H9 (cell line): Measurements from ENCODE around the gene SIK2. TPM values are rescaled to one million over a fixed set of nuclear protein-coding genes. Genes with fewer than 3 reads are reported as not detected.

ENCODE experiments used
- DNase-seq: peaks from one replicate; pipeline ENCODE4 v3.0.0-alpha.2; 2017
- H2AFZ ChIP-seq: one replicate; pipeline ENCODE4 v1.6.1; 2013; ENCODE audit warnings: mild to moderate bottlenecking, low read length, control low read depth, moderate library complexity
- H2AK5ac ChIP-seq: 2 replicates; pipeline ENCODE4 v1.6.1; 2013; ENCODE audit warnings: low read length, control low read depth, mixed read lengths; ENCODE audit not compliant: insufficient read length
- H2BK120ac ChIP-seq: one replicate; pipeline ENCODE4 v1.6.1; 2013; ENCODE audit warnings: low read depth, mild to moderate bottlenecking, low read length, control low read depth, inconsistent platforms; ENCODE audit not compliant: poor library complexity, severe bottlenecking
- H2BK12ac ChIP-seq: 2 replicates; pipeline ENCODE4 v1.6.1; 2013; ENCODE audit warnings: low read length, control low read depth, mixed read lengths, low read depth; ENCODE audit not compliant: insufficient read length
- H2BK15ac ChIP-seq: 2 replicates; pipeline ENCODE4 v1.6.1; 2013; ENCODE audit warnings: low read depth, low read length, control low read depth
- H2BK20ac ChIP-seq: one replicate; pipeline ENCODE4 v1.6.1; 2013; ENCODE audit warnings: low read depth, mild to moderate bottlenecking, low read length, control low read depth, inconsistent platforms; ENCODE audit not compliant: poor library complexity, severe bottlenecking
- H2BK5ac ChIP-seq: 2 replicates; pipeline ENCODE4 v1.6.1; 2013; ENCODE audit warnings: low read length, control low read depth, mixed read lengths; ENCODE audit not compliant: insufficient read length
- H3K14ac ChIP-seq: 2 replicates; pipeline ENCODE4 v1.6.1; 2013; ENCODE audit warnings: low read length, control low read depth; ENCODE audit not compliant: insufficient read depth
- H3K18ac ChIP-seq: 2 replicates; pipeline ENCODE4 v1.6.1; 2013; ENCODE audit warnings: low read depth, mild to moderate bottlenecking, mixed read lengths, low read length, control low read depth; ENCODE audit not compliant: insufficient read length
- H3K23ac ChIP-seq: 2 replicates; pipeline ENCODE4 v1.6.1; 2013; ENCODE audit warnings: low read length, control low read depth, mixed read lengths, low read depth; ENCODE audit not compliant: insufficient read length
- H3K23me2 ChIP-seq: 2 replicates; pipeline ENCODE4 v1.6.1; 2013; ENCODE audit warnings: low read depth, mild to moderate bottlenecking, mixed read lengths, low read length, control low read depth; ENCODE audit not compliant: insufficient read length, poor library complexity, severe bottlenecking
- H3K27ac ChIP-seq: 2 replicates; pipeline ENCODE4 v1.5.1; 2013; ENCODE audit warnings: low read length, control low read depth, mixed read lengths, low read depth; ENCODE audit not compliant: insufficient read length
- H3K27me3 ChIP-seq: 2 replicates; pipeline ENCODE4 v1.6.1; 2013; ENCODE audit warnings: low read length, control low read depth, inconsistent platforms; ENCODE audit not compliant: insufficient read depth
- H3K4ac ChIP-seq: 2 replicates; pipeline ENCODE4 v1.6.1; 2013; ENCODE audit warnings: low read depth, mild to moderate bottlenecking, control low read depth, inconsistent platforms, low read length, moderate library complexity
- H3K4me1 ChIP-seq: 2 replicates; pipeline ENCODE4 v1.6.1; 2013; ENCODE audit warnings: low read length, control low read depth, inconsistent platforms; ENCODE audit not compliant: insufficient read depth
- H3K4me2 ChIP-seq: 2 replicates; pipeline ENCODE4 v1.6.1; 2013; ENCODE audit warnings: low read length, control low read depth, mixed read lengths; ENCODE audit not compliant: insufficient read length, insufficient read depth
- H3K56ac ChIP-seq: 2 replicates; pipeline ENCODE4 v1.6.1; 2013; ENCODE audit warnings: low read depth, mild to moderate bottlenecking, mixed read lengths, low read length, control low read depth; ENCODE audit not compliant: insufficient read length
- H3K79me1 ChIP-seq: 2 replicates; pipeline ENCODE4 v1.6.1; 2013; ENCODE audit warnings: low read depth, mild to moderate bottlenecking, moderate library complexity, low read length, control low read depth, inconsistent platforms; ENCODE audit not compliant: insufficient read depth, poor library complexity, severe bottlenecking
- H3K79me2 ChIP-seq: 2 replicates; pipeline ENCODE4 v1.6.1; 2013; ENCODE audit warnings: low read length, control low read depth, inconsistent platforms; ENCODE audit not compliant: insufficient read depth
- H3K9ac ChIP-seq: 2 replicates; pipeline ENCODE4 v1.6.1; 2013; ENCODE audit warnings: low read length, control low read depth, mixed read lengths; ENCODE audit not compliant: insufficient read length; ENCODE audit errors: extremely low read depth
- H3K9me3 ChIP-seq: one replicate; pipeline ENCODE4 v1.6.1; 2013; ENCODE audit warnings: low read depth, low read length, inconsistent platforms; ENCODE audit not compliant: control insufficient read depth
- H3T11ph ChIP-seq: one replicate; pipeline ENCODE4 v1.6.1; 2013; ENCODE audit warnings: mild to moderate bottlenecking, low read length, control low read depth, inconsistent platforms
- H4K20me1 ChIP-seq: one replicate; pipeline ENCODE4 v1.6.1; 2013; ENCODE audit not compliant: control insufficient read depth, insufficient read length, insufficient read depth
- H4K5ac ChIP-seq: 2 replicates; pipeline ENCODE4 v1.6.1; 2013; ENCODE audit warnings: low read depth, mild to moderate bottlenecking, mixed read lengths, low read length, control low read depth; ENCODE audit not compliant: insufficient read length
- H4K8ac ChIP-seq: replicated peaks from 2 replicates; pipeline ENCODE4 v1.6.1; 2013; ENCODE audit warnings: low read length, control low read depth, mixed read lengths, low read depth; ENCODE audit not compliant: insufficient read length
- H4K91ac ChIP-seq: 2 replicates; pipeline ENCODE4 v1.6.1; 2013; ENCODE audit warnings: low read depth, mild to moderate bottlenecking, moderate library complexity, mixed read lengths, low read length, control low read depth; ENCODE audit not compliant: insufficient read length
- H3K27ac Mint-ChIP-seq, 3 experiments: 2 replicates in 2 of 3; 3 replicates in 1 of 3; pipeline ENCODE4 v1.8.0; 2020 to 2021; ENCODE audit warnings: mixed read lengths in 3 of 3, mild to moderate bottlenecking in 1 of 3, moderate library complexity in 1 of 3
- H3K27me3 Mint-ChIP-seq: 2 replicates; pipeline ENCODE4 v1.8.0; 2021; ENCODE audit warnings: low read depth, mild to moderate bottlenecking, moderate library complexity, mixed read lengths
- H3K36me3 Mint-ChIP-seq, 3 experiments: 2 replicates in 2 of 3; 3 replicates in 1 of 3; pipeline ENCODE4 v1.8.0; 2020 to 2021; ENCODE audit warnings: low read depth in 3 of 3, mixed read lengths in 3 of 3; ENCODE audit not compliant: insufficient read depth in 1 of 3
- H3K4me1 Mint-ChIP-seq, 2 experiments: 2 replicates each; pipeline ENCODE4 v1.8.0; 2020; ENCODE audit warnings: mixed read lengths in 2 of 2
- H3K4me3 Mint-ChIP-seq, 2 experiments: 2 replicates in 1 of 2; 3 replicates in 1 of 2; pipeline ENCODE4 v1.8.0; 2020 to 2021; ENCODE audit warnings: mild to moderate bottlenecking in 2 of 2, mixed read lengths in 2 of 2, moderate library complexity in 1 of 2
- H3K9me3 Mint-ChIP-seq, 2 experiments: 2 replicates in 1 of 2; 3 replicates in 1 of 2; pipeline ENCODE4 v1.8.0; 2020; ENCODE audit warnings: mild to moderate bottlenecking in 2 of 2, mixed read lengths in 2 of 2, moderate library complexity in 1 of 2
- CTCF ChIP-seq: fragments of 200-600 bp; sonication (generic); conservative IDR thresholded peaks from 3 replicates; pipeline ENCODE4 v1.8.0; 2021; ENCODE audit warnings: antibody characterized with exemption, mild to moderate bottlenecking
- WGBS: extraction: QIAGEN DNeasy Blood & Tissue Kit; methylation state at CpG from one replicate; pipeline ENCODE4 v1.1.7; 2013; ENCODE audit warnings: missing lambda C conversion rate, low lambda C conversion rate, mixed read lengths; ENCODE audit not compliant: insufficient read length; ENCODE audit errors: extremely low coverage; 5-methylcytosine and 5-hydroxymethylcytosine counted together
- total RNA-seq: library from RNA; stranded (reverse); gene quantifications from 2 replicates; pipeline ENCODE4 v1.2.1, GENCODE V29; 2021

The SIK2 gene
- total RNA-seq, 1 experiment from 2014 or later = 7.5 TPM

GRCh38 chr11:111688013-111688412 is 85.8 kb downstream of the SIK2 start:
- Histone ChIP-seq H3K18ac (no peak overlapping the region), H4K5ac (no peak overlapping the region), H2BK15ac (no peak overlapping the region), H4K8ac (no peak overlapping the region), H2BK20ac (no peak overlapping the region), H3K23me2 (no peaks in the 10 kb centered on the region), H2BK5ac (no peak overlapping the region), H3K9ac (no peak overlapping the region), H2BK12ac (no peak overlapping the region), H3T11ph (no peak overlapping the region), H3K4ac (no peak overlapping the region), H3K79me2 (no peaks in the 10 kb centered on the region), H2AFZ (no peak overlapping the region), H3K56ac (no peak overlapping the region), H3K4me2 (no peak overlapping the region), H3K4me1 (no peaks in the 10 kb centered on the region), H3K14ac (no peak overlapping the region), H3K23ac (no peak overlapping the region), H3K9me3 (no peaks in the 10 kb centered on the region), H3K27ac (no peak overlapping the region), H2BK120ac (no peak overlapping the region), H3K27me3 (no peaks in the 10 kb centered on the region), H4K91ac (no peak overlapping the region), H2AK5ac (no peak overlapping the region), H4K20me1 (no peaks in the 10 kb centered on the region), H3K79me1 (no peaks in the 10 kb centered on the region)
- Mint-ChIP-seq H3K4me1 (peaks cover 0 to 2% of the 10 kb centered on the region in 2 experiments; a peak in 1 of 4 replicates), H3K36me3 (no peaks in the 10 kb centered on the region; a peak in 1 of 7 replicates), H3K27ac (no peak overlapping the region), H3K9me3 (no peaks in the 10 kb centered on the region), H3K4me3 (no peak overlapping the region), H3K27me3 (no peaks in the 10 kb centered on the region)
- TF ChIP-seq CTCF = no peak
- WGBS = no CpG with 5 or more reads among the region's 7 CpGs
- no peak for DNase-seq
